Esophagus squamous epithelium (tissue), 4 donors: Measurements from ENCODE around the gene SRBD1.

Experiments used
- POLR2A ChIP-seq, 4 donors: fragments of 450-650 bp; IDR thresholded peaks; one replicate each; pipeline ENCODE4 v1.6.1; 2017; ENCODE audit warnings: antibody characterized with exemption in 4 of 4, mild to moderate bottlenecking in 4 of 4, moderate library complexity in 3 of 4
- TF ChIP-seq, protein P1 (sequence below), 6 experiments: fragments of 450-650 bp in 4 of 6; fragments of 200-600 bp in 2 of 6; sonication (generic) in 2 of 6; IDR thresholded peaks; one replicate each; pipeline ENCODE4 v1.5.1; 2016 to 2019; ENCODE audit warnings: antibody characterized with exemption in 6 of 6, mild to moderate bottlenecking in 4 of 6, moderate library complexity in 4 of 6

DNA sequence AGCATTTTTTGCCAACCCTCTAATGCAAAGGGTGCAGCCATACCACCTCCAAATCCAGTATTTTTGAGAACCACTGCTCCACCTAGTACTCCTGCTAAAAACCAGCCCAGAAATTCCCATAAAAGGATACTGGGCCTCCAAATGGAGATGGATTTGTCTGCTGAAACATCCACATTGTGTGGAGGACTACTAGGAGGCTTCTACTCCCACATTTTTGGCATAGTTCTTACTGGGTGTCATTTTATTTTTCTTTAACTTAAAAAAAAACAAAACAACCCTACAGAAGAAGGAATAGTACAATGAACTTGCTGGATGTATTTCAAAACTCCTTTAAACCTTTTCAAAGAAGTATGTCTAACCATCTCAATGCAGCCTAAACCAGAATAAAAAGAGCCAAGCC is 219.2 kb downstream of the SRBD1 start:
- TF ChIP-seq, protein P1, sequence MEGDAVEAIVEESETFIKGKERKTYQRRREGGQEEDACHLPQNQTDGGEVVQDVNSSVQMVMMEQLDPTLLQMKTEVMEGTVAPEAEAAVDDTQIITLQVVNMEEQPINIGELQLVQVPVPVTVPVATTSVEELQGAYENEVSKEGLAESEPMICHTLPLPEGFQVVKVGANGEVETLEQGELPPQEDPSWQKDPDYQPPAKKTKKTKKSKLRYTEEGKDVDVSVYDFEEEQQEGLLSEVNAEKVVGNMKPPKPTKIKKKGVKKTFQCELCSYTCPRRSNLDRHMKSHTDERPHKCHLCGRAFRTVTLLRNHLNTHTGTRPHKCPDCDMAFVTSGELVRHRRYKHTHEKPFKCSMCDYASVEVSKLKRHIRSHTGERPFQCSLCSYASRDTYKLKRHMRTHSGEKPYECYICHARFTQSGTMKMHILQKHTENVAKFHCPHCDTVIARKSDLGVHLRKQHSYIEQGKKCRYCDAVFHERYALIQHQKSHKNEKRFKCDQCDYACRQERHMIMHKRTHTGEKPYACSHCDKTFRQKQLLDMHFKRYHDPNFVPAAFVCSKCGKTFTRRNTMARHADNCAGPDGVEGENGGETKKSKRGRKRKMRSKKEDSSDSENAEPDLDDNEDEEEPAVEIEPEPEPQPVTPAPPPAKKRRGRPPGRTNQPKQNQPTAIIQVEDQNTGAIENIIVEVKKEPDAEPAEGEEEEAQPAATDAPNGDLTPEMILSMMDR (IDR thresholded peaks at IDR 0.05): no peak
- TF ChIP-seq POLR2A (IDR thresholded peaks at IDR 0.05): no peak
